ENCODE data around the gene CASP1. TPM values are rescaled to one million over a fixed set of nuclear protein-coding genes. Genes with fewer than 3 reads are reported as not detected.

The CASP1 gene
- total RNA-seq, 1 experiment from 2014 or later: not detected

DNA sequence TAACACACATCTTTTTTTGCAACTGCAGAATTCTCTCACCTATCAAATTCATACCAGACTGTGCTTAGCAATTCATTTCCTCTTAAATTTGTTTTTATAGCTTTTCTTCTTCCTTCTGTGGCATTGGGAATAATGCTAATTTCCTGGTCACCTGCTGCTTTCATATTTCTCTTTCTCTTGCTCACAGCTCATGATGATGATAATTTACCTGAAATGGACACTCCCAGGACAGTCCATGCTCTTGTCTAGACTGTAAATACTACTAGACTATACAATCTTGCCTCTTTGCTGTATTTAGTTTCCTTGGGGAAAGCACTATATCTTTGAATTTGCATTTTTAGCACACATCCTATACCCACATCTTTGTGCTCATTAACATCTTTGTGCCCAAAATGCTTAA lies 27.5 kb downstream of the CASP1 start (continued):
- TF ChIP-seq, protein P1, sequence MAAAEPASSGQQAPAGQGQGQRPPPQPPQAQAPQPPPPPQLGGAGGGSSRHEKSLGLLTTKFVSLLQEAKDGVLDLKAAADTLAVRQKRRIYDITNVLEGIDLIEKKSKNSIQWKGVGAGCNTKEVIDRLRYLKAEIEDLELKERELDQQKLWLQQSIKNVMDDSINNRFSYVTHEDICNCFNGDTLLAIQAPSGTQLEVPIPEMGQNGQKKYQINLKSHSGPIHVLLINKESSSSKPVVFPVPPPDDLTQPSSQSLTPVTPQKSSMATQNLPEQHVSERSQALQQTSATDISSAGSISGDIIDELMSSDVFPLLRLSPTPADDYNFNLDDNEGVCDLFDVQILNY (CRISPR knock-in tag; IDR thresholded peaks at IDR 0.05): no peak
- TF ChIP-seq NFYB (CRISPR knock-in tag; conservative IDR thresholded peaks at IDR 0.05; ENCODE audit: low read depth): no peak

DNA sequence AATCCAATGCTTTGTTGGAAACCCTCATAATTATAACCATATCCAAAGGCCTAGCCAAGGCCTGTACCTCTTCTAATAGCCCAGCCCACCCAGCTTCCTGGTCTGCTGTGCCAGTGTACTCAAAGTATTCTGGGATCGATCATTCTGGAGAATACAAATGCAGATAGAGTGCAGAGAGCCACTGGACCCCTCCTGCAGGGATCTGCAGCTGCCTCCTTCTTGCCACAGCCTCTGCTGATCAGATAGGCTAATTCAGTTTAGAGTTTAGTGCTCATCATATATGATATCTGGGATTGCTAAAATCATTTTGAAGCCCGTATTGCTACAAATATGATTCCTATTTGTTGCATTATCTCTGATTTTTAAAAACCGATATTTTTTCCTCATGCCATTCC lies 29.5 kb downstream of the CASP1 start:
- DNase-seq (ENCODE audit: low spot score) (no peak), ATAC-seq (peak; percentile 46; the same call in 1 of the 2 replicates)
- TF ChIP-seq ZBTB21 (CRISPR knock-in tag; IDR thresholded peaks at IDR 0.05; ENCODE audit: borderline replicate concordance) (no peak), ETV6 (CRISPR knock-in tag; IDR thresholded peaks at IDR 0.05) (no peak), RELA (CRISPR knock-in tag; IDR thresholded peaks at IDR 0.05; ENCODE audit: borderline replicate concordance) (no peak), ZNF423 (CRISPR knock-in tag; IDR thresholded peaks at IDR 0.05) (no peak), ZNF219 (CRISPR knock-in tag; IDR thresholded peaks at IDR 0.05; ENCODE audit: borderline replicate concordance) (no peak), IRF2 (CRISPR knock-in tag; IDR thresholded peaks at IDR 0.05; ENCODE audit: borderline replicate concordance, low read depth) (no peak), FOXK1 (CRISPR knock-in tag; IDR thresholded peaks at IDR 0.05) (no peak)
- TF ChIP-seq, protein P2, sequence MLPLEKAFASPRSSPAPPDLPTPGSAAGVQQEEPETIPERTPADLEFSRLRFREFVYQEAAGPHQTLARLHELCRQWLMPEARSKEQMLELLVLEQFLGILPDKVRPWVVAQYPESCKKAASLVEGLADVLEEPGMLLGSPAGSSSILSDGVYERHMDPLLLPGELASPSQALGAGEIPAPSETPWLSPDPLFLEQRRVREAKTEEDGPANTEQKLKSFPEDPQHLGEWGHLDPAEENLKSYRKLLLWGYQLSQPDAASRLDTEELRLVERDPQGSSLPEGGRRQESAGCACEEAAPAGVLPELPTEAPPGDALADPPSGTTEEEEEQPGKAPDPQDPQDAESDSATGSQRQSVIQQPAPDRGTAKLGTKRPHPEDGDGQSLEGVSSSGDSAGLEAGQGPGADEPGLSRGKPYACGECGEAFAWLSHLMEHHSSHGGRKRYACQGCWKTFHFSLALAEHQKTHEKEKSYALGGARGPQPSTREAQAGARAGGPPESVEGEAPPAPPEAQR (CRISPR knock-in tag; IDR thresholded peaks at IDR 0.05): no peak
- TF ChIP-seq, protein P3, sequence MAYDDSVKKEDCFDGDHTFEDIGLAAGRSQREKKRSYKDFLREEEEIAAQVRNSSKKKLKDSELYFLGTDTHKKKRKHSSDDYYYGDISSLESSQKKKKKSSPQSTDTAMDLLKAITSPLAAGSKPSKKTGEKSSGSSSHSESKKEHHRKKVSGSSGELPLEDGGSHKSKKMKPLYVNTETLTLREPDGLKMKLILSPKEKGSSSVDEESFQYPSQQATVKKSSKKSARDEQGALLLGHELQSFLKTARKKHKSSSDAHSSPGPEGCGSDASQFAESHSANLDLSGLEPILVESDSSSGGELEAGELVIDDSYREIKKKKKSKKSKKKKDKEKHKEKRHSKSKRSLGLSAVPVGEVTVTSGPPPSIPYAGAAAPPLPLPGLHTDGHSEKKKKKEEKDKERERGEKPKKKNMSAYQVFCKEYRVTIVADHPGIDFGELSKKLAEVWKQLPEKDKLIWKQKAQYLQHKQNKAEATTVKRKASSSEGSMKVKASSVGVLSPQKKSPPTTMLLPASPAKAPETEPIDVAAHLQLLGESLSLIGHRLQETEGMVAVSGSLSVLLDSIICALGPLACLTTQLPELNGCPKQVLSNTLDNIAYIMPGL (CRISPR knock-in tag; IDR thresholded peaks at IDR 0.05): no peak
- TF ChIP-seq, protein P4, sequence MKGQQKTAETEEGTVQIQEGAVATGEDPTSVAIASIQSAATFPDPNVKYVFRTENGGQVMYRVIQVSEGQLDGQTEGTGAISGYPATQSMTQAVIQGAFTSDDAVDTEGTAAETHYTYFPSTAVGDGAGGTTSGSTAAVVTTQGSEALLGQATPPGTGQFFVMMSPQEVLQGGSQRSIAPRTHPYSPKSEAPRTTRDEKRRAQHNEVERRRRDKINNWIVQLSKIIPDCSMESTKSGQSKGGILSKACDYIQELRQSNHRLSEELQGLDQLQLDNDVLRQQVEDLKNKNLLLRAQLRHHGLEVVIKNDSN (CRISPR knock-in tag; IDR thresholded peaks at IDR 0.05): no peak
- TF ChIP-seq, protein P5, sequence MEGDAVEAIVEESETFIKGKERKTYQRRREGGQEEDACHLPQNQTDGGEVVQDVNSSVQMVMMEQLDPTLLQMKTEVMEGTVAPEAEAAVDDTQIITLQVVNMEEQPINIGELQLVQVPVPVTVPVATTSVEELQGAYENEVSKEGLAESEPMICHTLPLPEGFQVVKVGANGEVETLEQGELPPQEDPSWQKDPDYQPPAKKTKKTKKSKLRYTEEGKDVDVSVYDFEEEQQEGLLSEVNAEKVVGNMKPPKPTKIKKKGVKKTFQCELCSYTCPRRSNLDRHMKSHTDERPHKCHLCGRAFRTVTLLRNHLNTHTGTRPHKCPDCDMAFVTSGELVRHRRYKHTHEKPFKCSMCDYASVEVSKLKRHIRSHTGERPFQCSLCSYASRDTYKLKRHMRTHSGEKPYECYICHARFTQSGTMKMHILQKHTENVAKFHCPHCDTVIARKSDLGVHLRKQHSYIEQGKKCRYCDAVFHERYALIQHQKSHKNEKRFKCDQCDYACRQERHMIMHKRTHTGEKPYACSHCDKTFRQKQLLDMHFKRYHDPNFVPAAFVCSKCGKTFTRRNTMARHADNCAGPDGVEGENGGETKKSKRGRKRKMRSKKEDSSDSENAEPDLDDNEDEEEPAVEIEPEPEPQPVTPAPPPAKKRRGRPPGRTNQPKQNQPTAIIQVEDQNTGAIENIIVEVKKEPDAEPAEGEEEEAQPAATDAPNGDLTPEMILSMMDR (IDR thresholded peaks at IDR 0.05): no peak
- TF ChIP-seq, protein P6, sequence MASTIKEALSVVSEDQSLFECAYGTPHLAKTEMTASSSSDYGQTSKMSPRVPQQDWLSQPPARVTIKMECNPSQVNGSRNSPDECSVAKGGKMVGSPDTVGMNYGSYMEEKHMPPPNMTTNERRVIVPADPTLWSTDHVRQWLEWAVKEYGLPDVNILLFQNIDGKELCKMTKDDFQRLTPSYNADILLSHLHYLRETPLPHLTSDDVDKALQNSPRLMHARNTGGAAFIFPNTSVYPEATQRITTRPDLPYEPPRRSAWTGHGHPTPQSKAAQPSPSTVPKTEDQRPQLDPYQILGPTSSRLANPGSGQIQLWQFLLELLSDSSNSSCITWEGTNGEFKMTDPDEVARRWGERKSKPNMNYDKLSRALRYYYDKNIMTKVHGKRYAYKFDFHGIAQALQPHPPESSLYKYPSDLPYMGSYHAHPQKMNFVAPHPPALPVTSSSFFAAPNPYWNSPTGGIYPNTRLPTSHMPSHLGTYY (CRISPR knock-in tag; IDR thresholded peaks at IDR 0.05): no peak
- TF ChIP-seq, protein P7, sequence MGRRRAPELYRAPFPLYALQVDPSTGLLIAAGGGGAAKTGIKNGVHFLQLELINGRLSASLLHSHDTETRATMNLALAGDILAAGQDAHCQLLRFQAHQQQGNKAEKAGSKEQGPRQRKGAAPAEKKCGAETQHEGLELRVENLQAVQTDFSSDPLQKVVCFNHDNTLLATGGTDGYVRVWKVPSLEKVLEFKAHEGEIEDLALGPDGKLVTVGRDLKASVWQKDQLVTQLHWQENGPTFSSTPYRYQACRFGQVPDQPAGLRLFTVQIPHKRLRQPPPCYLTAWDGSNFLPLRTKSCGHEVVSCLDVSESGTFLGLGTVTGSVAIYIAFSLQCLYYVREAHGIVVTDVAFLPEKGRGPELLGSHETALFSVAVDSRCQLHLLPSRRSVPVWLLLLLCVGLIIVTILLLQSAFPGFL (CRISPR knock-in tag; IDR thresholded peaks at IDR 0.05; ENCODE audit: borderline replicate concordance): no peak
- Mint-ChIP-seq H3K27me3 (ENCODE audit: low read depth) (no peaks in the 10 kb centered on the region), H3K27ac (no peak overlapping the region), H3K4me3 (no peak overlapping the region), H3K4me1 (peaks cover 8% of the 10 kb centered on the region), H3K9me3 (peaks cover 9% of the 10 kb centered on the region), H3K36me3 (no peaks in the 10 kb centered on the region)
- CTCF ChIA-PET: no interaction called here
- POLR2A ChIA-PET: no interaction called here
